Smooth muscle cell of the coronary artery (primary cell): ENCODE results near the gene PCDHGB6. TPM values are rescaled to one million over a fixed set of nuclear protein-coding genes. Genes with fewer than 3 reads are reported as not detected.

Experiments
- total RNA-seq: library from RNA; depleted of rRNA; stranded (reverse); fragments of >200 nt; gene quantifications from 2 replicates; pipeline ENCODE4 v1.2.3, GENCODE V29; 2014; ENCODE audit warnings: low replicate concordance

Gene PCDHGB6
- total RNA-seq, 1 donor from 2014 or later: 1.9 TPM

Other genes with a start within 250 kb of the PCDHGB6 start
- gene PCDHB7, start 235.4 kb upstream of the PCDHGB6 start, total RNA-seq: 0.30 and 0.47 TPM in 2 replicates
- 0.23 and 0.35 TPM in 2 replicates for gene PCDHB8, start 230.2 kb upstream of the PCDHGB6 start, total RNA-seq
- 0.23 and 0.70 TPM in 2 replicates for gene PCDHB16, start 225.6 kb upstream of the PCDHGB6 start, total RNA-seq
- 0.12 and 0.30 TPM in 2 replicates for gene PCDHB9, start 220.9 kb upstream of the PCDHGB6 start, total RNA-seq
- 0.59 and 0.68 TPM in 2 replicates for gene PCDHB10, start 215.7 kb upstream of the PCDHGB6 start, total RNA-seq
- 0.38 and 0.70 TPM in 2 replicates for gene PCDHB11, start 208.4 kb upstream of the PCDHGB6 start, total RNA-seq
- gene PCDHB12, start 199.3 kb upstream of the PCDHGB6 start, total RNA-seq: 0.15 and 0.23 TPM in 2 replicates
- 0.59 and 0.75 TPM in 2 replicates for gene PCDHB13, start 194.1 kb upstream of the PCDHGB6 start, total RNA-seq
- 0.59 and 2.1 TPM in 2 replicates for gene PCDHB14, start 184.7 kb upstream of the PCDHGB6 start, total RNA-seq
- gene PCDHB15, start 162.6 kb upstream of the PCDHGB6 start, total RNA-seq: 0.70 and 1.2 TPM in 2 replicates
- 0.23 TPM in 1 of 2 replicates, not detected in the other for gene SLC25A2, start 104.0 kb upstream of the PCDHGB6 start, total RNA-seq
- gene TAF7, start 87.2 kb upstream of the PCDHGB6 start, total RNA-seq: 69.5 and 80.4 TPM in 2 replicates
- 0.75 and 1.3 TPM in 2 replicates for gene PCDHGA1, start 77.5 kb upstream of the PCDHGB6 start, total RNA-seq
- gene PCDHGA2, start 69.3 kb upstream of the PCDHGB6 start, total RNA-seq: 1.2 and 1.7 TPM in 2 replicates
- 0.23 and 0.98 TPM in 2 replicates for gene PCDHGA3, start 64.2 kb upstream of the PCDHGB6 start, total RNA-seq
- gene PCDHGB1, start 57.9 kb upstream of the PCDHGB6 start, total RNA-seq: 1.5 and 2.4 TPM in 2 replicates
- gene PCDHGA4, start 53.0 kb upstream of the PCDHGB6 start, total RNA-seq: 3.2 and 4.4 TPM in 2 replicates
- 1.6 and 2.0 TPM in 2 replicates for gene PCDHGB2, start 48.0 kb upstream of the PCDHGB6 start, total RNA-seq
- 0.98 and 1.3 TPM in 2 replicates for gene PCDHGA5, start 43.9 kb upstream of the PCDHGB6 start, total RNA-seq
- gene PCDHGB3, start 37.8 kb upstream of the PCDHGB6 start, total RNA-seq: 3.5 and 5.6 TPM in 2 replicates
- 2.2 and 2.3 TPM in 2 replicates for gene PCDHGA6, start 34.1 kb upstream of the PCDHGB6 start, total RNA-seq
- 2.3 and 2.8 TPM in 2 replicates for gene PCDHGA7, start 25.3 kb upstream of the PCDHGB6 start, total RNA-seq
- 22.8 and 23.2 TPM in 2 replicates for gene PCDHGB4, start 20.3 kb upstream of the PCDHGB6 start, total RNA-seq
- 2.0 and 4.0 TPM in 2 replicates for gene PCDHGA8, start 15.4 kb upstream of the PCDHGB6 start, total RNA-seq
- 11.5 and 16.9 TPM in 2 replicates for gene PCDHGB5, start 10.1 kb upstream of the PCDHGB6 start, total RNA-seq
- gene PCDHGA9, start 5.2 kb upstream of the PCDHGB6 start, total RNA-seq: 1.7 and 2.8 TPM in 2 replicates
- gene PCDHGA10, start 5.0 kb downstream of the PCDHGB6 start, total RNA-seq: 2.6 and 4.2 TPM in 2 replicates
- gene PCDHGB7, start 9.7 kb downstream of the PCDHGB6 start, total RNA-seq: 6.7 and 7.3 TPM in 2 replicates
- 4.7 and 7.1 TPM in 2 replicates for gene PCDHGA11, start 13.0 kb downstream of the PCDHGB6 start, total RNA-seq
- gene PCDHGA12, start 22.5 kb downstream of the PCDHGB6 start, total RNA-seq: 5.8 and 9.9 TPM in 2 replicates
- 29.7 and 39.8 TPM in 2 replicates for gene PCDHGC3, start 67.9 kb downstream of the PCDHGB6 start, total RNA-seq
- 0.90 and 2.5 TPM in 2 replicates for gene PCDHGC4, start 77.0 kb downstream of the PCDHGB6 start, total RNA-seq
- gene PCDHGC5, start 81.1 kb downstream of the PCDHGB6 start, total RNA-seq: 1.4 and 1.8 TPM in 2 replicates
- 16.0 and 23.2 TPM in 2 replicates for gene DIAPH1, start 211.0 kb downstream of the PCDHGB6 start, total RNA-seq
- gene HDAC3, start 228.8 kb downstream of the PCDHGB6 start, total RNA-seq: 55.3 and 60.4 TPM in 2 replicates
- gene RELL2, start 229.0 kb downstream of the PCDHGB6 start, total RNA-seq: 1.9 and 3.6 TPM in 2 replicates
- gene FCHSD1, start 243.4 kb downstream of the PCDHGB6 start, total RNA-seq: 23.0 and 24.2 TPM in 2 replicates